NOMO-1 treated with DMSO at 0.1 percent for 48 hours (cell line): ENCODE results near the gene ERC2.

ENCODE experiments used
- DNase-seq: peaks from one replicate; lab custom pipeline; 2025; ENCODE audit not compliant: unreplicated experiment; lab: John Stamatoyannopoulos, UW

ERC2 gene

DNA sequence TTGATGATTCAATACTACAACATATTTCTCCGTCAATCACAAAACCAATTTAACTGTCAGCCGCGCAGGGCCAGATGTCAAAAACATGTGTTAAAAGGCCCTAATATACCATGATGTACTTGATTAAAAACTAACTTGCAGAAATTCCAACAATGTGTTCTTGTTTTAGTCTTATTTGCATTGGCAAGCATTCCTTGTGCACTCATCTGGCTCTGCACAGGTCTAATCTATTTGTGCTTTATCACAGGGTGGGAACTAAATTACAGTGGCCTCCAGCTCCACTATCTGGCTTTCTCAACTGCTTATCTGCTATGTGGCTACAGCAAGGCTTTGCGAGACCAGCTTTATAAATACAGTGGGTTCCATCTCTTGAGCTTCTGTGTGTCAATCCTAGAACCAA lies 455.5 kb downstream of the ERC2 start:
- DNase-seq = no peak

DNA sequence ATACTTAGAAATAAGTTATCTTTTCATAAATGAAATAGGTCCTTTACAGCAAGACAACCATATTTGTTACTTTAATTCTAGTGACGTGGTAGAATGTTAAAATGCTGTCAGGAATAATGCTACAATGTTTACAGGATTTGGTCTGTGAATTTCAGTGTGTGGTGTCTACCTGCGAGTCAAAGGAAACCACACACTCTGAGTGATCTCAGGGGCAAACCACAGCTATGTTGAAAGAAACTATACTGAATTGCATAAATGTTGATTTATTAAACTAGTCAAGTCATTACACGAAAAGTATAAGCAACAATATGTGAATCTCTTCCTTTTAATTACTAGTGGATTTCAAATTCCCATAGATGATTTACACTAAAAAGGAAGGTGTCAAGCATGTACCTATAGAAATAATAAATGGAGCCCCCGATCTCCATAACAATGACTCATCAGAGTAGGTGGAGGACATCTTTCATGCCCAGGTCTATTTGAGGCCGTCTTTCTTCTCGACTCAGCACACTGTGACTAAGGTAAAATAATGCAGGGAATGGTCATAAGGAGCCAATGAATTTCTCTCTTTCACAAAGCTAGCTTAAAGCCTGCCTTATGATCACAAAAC lies 463.0 kb downstream of the ERC2 start:
- DNase-seq = peak; percentile 50

DNA sequence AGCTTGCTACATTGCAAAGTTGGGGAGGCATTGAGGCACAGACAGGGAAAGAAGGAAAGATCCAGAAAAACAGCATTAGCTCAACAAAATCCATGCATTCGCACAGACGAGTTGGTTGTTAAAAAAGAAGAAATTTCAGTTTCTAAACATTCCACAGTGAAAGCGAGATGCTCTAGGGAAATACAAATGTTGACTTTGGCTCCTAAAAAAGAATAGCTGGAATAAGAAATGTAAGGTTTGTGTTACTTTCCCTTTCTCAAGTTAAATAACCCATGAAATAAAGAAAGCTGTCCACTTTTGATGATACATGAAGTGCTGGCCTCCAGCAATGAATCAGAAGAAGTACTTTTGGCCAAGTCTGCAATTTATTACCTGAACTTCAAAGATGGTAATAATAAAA lies 465.1 kb downstream of the ERC2 start:
- no peak for DNase-seq

DNA sequence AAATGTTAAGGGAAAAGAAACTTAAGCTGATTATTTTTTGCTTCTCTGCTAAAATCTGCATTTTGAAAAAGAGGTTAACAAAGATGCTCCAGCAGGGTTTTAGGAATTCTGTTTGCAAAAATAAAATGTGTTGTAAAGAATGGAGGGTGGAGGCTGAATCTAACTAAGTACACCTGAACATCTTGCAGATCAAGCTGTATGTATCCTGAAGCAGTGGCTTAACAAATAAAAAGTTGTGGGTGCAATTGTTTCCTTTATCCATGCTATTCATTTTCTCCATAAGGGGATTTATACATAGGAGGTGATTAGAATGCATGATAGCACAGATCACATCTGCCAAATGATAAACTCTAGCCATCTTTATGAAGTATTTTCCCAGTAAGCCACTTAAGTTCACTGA lies 466.3 kb downstream of the ERC2 start:
- no peak for DNase-seq

DNA sequence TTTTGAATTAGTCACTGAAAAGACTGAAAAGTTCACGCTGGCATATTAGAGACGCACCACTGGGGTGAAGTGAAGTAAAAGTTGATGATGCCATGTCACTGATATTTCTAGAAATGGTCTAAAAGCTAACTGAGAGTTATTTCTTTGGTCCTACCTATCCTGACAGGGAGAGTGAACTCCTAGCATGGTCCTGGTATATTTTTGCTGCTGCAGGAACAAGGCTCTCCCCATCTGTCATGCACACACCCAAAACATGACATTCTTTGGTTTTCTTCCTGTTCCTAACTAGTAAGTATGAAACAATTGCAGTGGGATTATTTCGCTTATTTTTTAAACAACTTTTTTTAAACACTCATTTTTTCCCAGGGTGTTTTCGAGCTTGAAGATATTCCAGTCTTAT lies 466.7 kb downstream of the ERC2 start:
- no peak for DNase-seq

DNA sequence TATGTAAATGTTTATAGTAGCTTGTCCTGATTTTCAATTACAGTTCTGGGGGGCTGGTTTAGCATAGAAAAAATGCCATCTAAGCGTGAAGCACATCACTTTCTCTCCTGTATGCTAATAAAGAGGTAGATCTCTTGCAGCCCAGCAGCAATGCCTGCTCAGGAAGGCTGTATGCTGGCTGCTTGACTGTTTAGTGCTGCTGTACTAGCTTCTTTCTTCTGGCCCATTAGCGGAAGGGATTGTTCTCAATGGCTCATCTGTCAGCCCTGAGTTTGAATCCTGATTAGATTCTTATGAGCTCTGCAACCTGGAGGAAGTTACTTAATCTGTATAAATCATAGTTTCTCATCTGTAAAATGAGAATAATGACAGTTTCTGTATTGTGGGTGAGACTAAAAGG lies 478.9 kb downstream of the ERC2 start:
- DNase-seq = no peak

DNA sequence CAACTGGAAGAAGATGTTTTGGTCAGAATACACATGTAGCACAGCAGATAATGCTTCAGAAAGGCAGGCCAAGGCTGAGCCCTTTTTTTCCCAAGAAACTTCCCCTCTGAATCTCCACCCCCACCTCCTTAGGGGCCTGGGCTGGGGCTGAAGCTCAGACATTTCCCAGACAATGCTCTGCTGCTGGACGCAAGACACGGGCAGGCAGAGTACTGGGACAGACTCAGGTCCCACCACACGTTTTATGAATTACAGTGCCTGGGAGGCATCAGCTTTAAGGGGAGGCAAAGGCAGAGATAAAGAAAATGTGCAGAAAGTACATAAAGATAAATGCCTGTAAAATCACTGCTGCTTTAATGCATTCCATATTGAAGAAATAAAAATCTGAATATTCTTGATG lies 479.4 kb downstream of the ERC2 start:
- no peak for DNase-seq

DNA sequence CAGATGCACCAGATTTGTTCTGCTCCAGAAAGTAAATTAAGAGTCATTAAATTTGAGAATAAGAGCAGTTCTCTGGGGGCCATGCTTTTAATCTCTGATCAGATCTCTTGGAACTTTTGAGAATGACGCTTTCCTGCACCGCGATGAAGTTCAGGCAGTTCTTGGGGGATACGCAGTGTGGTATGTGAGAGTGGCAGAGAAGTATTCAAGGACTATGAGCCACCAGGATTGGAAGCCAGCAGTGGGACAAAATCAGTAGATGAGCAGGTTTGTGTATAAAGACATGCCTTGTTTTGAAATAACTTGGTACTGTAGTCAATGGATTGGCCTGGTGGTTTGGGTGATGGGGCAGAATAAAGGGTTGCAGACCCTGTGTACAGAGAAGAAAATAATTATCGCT lies 483.6 kb downstream of the ERC2 start:
- DNase-seq = no peak

DNA sequence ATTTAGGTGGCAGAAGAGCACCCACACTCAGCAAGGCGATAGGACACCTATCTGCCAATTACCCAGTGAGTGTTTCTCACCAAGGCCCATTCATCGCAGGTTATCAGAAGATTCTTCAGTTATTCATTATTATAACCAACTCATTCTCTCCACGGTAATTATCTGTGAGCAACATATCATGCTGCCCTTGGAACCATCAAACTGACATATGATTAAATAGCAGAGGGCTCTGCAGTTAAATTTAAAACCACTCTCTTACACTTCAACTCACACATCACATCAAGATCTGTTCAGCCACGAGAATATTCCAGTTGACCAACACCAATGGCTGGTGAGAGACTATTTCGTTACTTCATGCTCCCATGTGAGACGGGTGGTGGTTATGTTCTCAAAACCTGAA lies 489.3 kb downstream of the ERC2 start:
- DNase-seq = no peak

DNA sequence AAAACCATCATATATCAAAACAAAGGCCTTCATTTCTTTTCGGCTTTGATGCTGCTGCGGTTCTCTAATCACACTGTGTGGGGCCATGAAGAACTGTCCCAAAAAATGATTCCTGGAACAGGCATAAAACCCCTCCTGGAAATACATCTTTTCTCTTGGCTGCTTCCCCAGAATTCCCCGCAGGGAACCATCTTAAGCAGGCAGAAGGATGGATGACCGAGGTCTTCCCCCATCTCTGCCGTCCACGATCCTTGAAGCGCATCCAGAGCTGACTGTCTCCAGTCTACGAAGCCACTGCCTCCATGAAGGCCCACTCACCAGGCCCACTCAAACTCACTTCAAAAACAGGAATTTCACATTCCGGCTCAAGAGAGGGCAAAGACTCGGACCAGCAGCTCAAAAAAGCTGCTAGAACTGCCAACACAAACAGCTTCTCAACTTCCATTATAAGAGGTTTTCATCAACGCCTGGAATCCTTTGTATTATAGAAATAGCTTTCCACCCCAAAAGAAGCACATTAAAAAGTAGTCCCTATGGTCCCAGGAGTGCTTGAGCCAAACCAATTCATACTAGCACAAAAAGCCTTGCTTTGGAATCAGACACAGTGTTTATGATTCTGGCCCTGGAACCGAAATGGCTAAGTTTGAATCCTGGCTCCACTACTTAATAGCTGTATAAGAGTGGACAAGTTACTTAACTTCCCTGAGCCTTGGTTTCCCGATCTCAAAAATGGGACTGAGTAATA lies 493.7 kb downstream of the ERC2 start:
- DNase-seq = no peak

DNA sequence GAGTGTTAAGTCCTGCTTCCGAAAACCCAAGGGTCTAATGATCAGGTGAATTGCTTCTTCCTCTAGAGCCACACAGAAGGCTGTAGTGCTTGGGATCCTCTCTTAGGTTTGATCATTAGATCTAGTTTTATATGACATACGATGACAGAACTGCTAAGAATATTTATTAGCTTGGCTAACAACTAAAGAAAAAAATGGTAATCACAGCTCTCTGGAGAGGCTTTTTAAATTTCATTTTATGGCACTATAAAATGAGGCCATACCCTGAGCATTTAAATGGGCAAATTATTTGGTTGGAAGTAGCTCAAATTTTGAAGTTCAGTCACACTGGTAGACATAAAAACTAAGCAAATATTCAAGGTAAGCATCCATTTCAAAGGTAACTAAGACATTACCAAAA lies 498.6 kb downstream of the ERC2 start:
- no peak for DNase-seq

DNA sequence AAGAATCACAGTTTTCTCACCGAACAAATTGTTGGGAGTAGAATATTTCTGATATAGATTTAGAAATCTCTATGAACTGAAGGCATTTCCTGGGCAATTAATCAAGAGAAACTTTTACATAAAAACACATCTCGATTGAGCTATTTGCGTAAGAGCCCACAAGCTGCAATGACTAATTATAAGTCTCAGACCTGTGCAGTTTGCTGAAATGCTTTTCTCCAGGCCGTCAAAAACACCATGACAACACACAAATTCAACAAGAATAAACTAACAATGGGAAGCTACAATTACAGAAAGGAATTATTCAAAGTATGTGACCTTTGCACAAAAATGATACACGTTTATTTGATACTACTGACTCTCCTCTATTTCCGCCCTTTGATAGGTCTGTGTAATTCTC lies 499.9 kb downstream of the ERC2 start:
- DNase-seq = peak; percentile 55

DNA sequence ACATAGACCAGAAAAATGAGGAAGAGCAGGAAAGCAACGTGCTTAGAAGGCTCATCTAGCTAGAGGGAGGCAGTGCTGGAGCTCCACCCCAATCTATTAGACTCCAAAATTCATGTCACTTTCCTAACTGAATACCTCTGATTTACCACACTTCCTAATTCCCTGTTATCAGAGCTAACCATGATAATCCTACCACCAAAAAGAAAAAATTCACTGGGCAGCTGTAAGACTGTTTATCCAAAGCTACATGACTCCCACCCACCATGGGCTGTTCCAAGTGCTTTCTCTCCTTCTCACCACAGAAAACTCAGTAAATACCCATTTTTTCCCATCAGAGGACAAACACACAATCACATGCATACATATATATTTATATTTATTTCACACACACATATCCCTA lies 501.7 kb downstream of the ERC2 start:
- DNase-seq = no peak

DNA sequence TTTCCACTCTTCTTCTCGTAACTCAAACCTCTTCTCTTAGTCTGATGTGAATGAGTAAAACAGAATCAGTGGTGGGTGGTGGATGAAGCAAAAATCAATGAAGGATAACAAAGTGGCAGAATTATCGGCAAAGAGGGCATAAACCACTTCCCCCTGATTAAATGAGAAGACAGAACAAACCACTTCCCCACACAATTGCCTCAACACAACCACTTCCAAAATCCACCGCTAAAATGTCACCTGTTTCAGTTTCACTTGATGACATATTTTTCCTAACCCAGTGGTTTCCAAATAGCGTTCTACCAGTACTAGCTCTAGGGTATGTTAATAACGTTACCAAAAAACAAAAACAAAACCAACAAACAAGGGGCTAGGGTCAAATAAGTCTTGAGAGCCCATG lies 502.5 kb downstream of the ERC2 start:
- DNase-seq = peak; percentile 78

DNA sequence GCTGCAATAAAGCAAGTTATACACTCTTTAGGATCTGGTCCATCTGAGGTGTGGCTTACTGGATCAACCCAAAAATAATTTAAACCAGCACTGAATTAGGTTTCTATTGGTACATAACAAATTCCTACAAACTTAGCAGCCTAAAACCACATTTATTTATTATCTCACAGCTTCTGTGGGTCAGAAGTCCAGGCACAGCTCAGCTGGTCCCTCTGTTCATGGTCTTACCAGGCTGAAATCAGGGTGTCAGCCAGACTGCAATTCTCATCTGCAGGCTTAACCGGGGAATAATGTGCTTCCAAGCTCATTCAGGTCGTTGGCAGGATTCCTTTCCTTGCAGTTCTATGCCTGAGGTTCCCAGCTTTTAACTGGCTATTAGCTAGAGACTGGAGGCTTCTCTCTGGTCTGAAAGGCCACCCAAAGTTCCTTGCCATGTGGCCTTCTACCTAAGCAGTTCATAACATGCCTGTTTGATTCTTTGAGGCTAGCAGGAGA lies 503.7 kb downstream of the ERC2 start:
- no peak for DNase-seq

DNA sequence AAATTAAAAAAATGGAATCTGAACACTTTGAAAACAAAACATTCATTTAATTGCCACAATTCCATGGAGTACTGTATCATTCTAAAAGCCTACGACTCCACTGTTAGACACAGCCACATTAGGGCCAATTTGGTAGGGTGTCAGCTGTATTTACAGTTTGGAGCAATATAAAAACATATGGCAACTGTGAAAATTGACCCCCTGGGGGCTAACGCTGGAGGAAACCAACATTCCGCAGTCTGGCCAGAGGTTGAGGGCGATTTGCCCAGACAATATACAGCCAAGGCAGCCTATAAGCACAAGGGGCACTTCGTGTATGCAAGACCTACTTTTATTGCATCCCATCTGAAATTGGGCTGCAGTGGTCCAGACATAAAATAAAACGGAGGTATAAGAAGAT lies 504.7 kb downstream of the ERC2 start:
- no peak for DNase-seq

DNA sequence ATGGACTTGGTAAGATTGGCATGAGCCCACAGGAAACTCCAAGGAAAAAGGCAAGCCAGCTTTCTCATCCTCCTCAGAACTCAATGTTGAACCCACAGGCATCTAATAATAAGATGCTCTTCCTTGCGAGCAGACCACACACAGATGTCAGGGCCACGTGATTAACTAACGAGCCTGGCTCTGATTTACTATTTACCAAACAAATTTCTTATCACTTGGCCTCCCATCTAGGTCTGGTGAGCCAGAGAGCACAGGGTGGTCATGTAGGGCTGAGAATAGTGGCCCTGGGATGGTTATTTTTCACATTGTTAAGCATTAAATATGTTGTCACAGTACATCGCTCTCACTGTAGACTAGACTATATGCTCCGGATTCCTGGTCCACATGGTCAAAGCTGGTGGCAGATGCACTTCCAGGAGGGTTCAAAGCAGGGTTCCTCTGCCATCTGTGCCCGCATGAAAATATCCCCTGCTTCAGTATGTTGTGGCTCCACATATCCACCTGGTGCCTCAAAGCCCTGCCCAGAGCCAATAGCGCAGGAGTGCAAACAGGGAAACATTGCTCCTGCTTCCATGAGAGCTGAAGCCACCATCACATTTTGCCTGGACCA lies 508.7 kb downstream of the ERC2 start:
- DNase-seq = no peak

DNA sequence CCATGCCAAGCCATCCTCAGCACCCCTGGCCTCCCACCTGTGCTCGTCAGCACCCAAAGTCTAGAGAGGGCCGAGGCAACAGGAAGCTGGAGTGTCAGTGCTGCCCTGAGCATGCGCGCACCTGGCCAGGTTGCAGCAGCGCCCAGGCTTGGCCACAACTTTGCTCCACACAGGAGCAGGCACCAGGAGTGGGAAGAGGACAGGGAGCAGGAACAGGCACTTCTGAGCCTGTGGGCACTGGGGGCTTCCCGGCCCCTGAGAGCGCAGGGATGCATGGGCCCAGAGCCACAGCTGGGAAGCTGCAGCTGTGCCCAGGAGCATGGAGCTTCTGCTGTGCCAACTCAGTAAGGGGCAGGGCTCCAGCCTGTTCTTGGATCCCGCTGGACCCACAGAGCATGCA lies 509.7 kb downstream of the ERC2 start:
- DNase-seq = no peak

DNA sequence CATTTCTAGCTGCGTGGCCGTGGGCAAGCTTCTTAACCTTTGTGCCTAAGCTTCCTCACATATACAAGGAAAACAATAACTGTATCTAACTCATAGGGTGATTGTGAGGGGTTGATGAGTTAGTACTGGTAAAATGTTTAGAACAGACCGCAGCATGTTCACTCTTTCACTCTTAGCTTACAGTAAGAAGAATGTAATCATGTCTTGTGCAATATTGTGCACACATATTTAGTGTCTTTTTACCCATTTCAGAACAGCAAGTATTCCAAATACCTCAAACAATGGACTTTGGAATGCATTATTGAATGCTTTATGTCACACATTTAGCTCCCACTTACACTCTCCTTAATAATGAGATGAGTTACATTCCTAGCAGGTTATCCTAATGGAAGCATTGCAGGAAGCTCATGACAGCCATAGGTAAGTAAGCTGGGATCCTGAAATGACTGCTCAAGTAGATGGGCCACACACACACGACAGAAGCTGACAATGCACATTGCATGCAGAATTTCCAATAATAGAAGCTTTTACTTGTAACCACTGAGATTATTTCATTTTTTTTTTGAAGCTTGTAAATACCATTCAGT lies 512.3 kb downstream of the ERC2 start:
- DNase-seq = no peak

DNA sequence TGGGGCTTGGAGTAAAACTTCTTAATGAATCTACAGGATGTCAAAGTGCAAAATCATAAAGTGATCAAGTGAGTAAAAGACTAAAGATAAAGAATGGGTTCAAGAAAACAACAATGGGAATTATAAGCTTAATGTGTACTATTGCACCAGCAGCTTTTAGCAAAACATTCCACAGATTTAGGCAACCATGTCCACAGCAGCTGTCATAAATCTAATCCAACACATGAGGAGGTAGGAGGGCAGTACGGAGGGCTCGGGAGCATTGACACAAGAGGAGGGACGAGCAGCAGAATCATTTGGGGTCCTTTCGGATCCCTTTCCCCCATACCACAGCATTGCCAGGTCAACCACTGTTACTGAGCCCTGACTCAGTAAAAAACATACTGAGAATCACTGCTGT lies 516.9 kb downstream of the ERC2 start:
- no peak for DNase-seq

DNA sequence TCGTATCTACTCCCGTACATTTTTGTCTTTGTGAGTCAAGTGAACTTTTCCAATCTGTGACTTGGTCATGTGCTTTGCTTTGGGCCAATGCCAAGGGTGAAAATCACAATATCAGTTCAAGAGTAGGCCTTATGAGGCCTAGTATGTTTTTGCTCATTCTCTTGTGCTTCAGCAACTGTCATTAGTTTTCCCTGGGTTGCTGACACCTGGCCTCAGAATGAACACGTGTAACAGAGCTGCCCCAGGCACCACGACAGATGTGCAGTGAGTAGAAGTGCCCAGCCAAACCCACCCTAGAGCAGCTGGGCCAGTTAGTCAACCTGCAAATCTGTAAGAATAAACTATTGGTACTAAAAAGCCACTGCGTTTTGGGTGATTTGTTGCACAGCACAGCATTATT lies 520.9 kb downstream of the ERC2 start:
- DNase-seq = no peak

DNA sequence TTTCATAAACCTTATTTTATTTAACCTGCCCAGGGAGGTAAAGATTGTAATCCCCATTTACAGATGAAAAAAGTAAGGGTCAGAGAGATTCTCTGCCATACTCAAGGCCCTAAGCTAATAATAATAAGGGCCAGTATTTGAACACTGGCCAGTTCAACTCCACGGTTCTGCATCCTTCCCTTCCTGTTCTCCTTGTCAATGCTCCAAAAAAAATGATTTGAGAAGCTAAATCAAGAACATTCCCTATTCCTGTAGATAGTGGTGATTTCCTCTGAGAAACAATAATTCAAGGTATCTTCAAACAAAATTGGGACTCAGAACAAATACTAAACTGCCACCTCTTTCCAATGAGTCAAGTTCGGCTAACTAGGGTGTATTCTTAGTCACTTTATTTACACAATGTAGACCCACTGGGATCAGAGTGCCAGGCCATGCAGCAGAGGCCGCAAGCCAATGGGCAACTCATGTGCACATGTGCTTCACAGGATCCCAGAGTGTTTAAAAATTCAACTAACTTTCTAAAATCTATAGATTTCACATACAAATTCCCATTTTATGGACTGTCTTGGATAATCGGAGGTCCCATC lies 521.6 kb downstream of the ERC2 start:
- no peak for DNase-seq
